Activated CD8-positive, alpha-beta memory T cell treated with anti-CD3 and anti-CD28 coated beads, Interleukin-2, amount 10 ng/mL, durations not matched to agents 7 days and 5 days (primary cell): ENCODE measurements around the gene PLTP. TPM values are rescaled to one million over a fixed set of nuclear protein-coding genes. Genes with fewer than 3 reads are reported as not detected.

Source experiments
- ATAC-seq: fragments of 150-1000 bp; cut with Tn5 transposase; one replicate; pipeline ENCODE4 v1.10.0; 2021; ENCODE audit warnings: moderate library complexity
- CTCF ChIA-PET: fragments of 350-600 bp; sonication (Branson Sonifier 250); formaldehyde crosslinking; loops from one replicate; lab custom pipeline; 2021; ENCODE audit warnings: antibody characterized with exemption; lab: Charles Lee
- DNase-seq: peaks from one replicate; pipeline ENCODE4 v3.0.0-alpha.2; 2020
- H3K27ac Mint-ChIP-seq: one replicate; pipeline ENCODE4 v1.8.0; 2021; ENCODE audit warnings: mild to moderate bottlenecking, mixed read lengths
- H3K27me3 Mint-ChIP-seq: one replicate; pipeline ENCODE4 v1.8.0; 2021; ENCODE audit warnings: mixed read lengths
- H3K36me3 Mint-ChIP-seq: one replicate; pipeline ENCODE4 v1.8.0; 2021; ENCODE audit warnings: mild to moderate bottlenecking, mixed read lengths
- H3K4me1 Mint-ChIP-seq: one replicate; pipeline ENCODE4 v1.8.0; 2021; ENCODE audit warnings: mixed read lengths
- H3K4me3 Mint-ChIP-seq: one replicate; pipeline ENCODE4 v1.8.0; 2021; ENCODE audit warnings: mild to moderate bottlenecking, moderate library complexity, mixed read lengths
- H3K9me3 Mint-ChIP-seq: one replicate; pipeline ENCODE4 v1.8.0; 2022; ENCODE audit warnings: low read depth, mixed read lengths
- total RNA-seq, 2 experiments: library from RNA; stranded (reverse); gene quantifications; one replicate each; pipeline ENCODE4 v1.2.3, GENCODE V29; 2021

PLTP gene
- total RNA-seq, 2 experiments from 2014 or later, result 3.2 to 3.3 TPM

DNA sequence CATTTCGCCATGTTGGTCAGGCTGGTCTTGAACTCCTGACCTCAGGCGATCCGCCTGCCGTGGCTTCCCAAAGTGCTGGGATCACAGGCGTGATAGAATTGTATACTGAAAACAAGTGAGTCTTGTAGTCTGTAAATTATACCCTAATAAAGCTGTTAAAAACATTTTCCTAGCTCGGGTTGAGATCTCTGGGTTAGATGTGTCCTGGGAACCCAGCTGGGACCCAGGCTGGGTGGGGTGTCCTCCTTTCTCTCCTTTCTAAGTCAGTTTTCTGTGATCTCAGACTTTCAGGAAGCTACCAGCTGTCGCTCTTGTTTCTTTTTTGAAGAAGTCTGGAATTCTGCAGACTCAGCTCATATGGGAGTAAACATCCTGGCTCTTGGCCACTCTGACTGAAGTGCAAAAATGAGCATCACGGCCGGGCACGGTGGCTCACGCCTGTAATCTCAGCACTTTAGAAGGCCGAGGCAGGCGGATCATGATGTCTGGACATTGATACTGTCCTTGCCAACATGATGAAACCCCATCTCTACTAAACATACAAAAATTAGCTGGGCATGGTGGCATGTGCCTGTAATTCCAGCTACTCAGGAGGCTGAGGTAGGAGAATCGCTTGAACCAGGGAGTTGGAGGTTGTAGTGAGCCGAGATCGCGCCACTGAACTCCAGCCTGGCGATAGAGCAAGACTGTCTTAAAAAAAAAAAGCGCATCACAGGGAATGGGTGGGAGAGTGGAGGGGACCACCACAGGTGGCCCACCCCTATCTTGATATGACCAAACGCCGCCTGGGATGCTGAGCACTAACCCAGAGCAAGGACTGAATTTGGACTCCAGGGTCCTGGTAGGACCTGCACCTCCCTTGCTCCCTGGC lies 12.7 kb upstream of the PLTP start:
- Mint-ChIP-seq H3K9me3 (no peaks in the 10 kb centered on the region), H3K4me3 (no peak overlapping the region), H3K27me3 (peaks cover 20% of the 10 kb centered on the region), H3K27ac (no peak overlapping the region), H3K36me3 (no peaks in the 10 kb centered on the region), H3K4me1 (no peaks in the 10 kb centered on the region)
- CTCF ChIA-PET, result interaction anchor here (0.9 to 1.0 kb wide), 2 partner anchors 8 to 11 kb away, joined by 3 read pairs; no protein-coding TSS in a partner anchor
- no peak for DNase-seq
- ATAC-seq, result no peak

- Mint-ChIP-seq H3K36me3 (no peaks in the 10 kb centered on the region), H3K27me3 (peaks cover 20% of the 10 kb centered on the region), H3K4me3 (no peak overlapping the region), H3K27ac (no peak overlapping the region), H3K9me3 (no peaks in the 10 kb centered on the region), H3K4me1 (no peaks in the 10 kb centered on the region)
- ATAC-seq, result no peak
- CTCF ChIA-PET, result interaction anchor here (1.0 to 1.6 kb wide), 2 partner anchors 29 to 123 kb away, joined by 3 read pairs; no protein-coding TSS in a partner anchor
- DNase-seq, result no peak
Measured at GRCh38 chr20:45921337-45922189, 9.6 kb upstream of the PLTP start.

- H3K36me3 Mint-ChIP-seq, result no peaks in the 10 kb centered on the region
- H3K4me1 Mint-ChIP-seq, result no peaks in the 10 kb centered on the region
- DNase-seq (no peak), ATAC-seq (no peak)
- H3K27me3 Mint-ChIP-seq, result peaks cover 25% of the 10 kb centered on the region
- no peaks in the 10 kb centered on the region for H3K9me3 Mint-ChIP-seq
- CTCF ChIA-PET, result interaction anchor here (1.1 to 1.7 kb wide), 3 partner anchors 13 to 122 kb away, joined by 3 to 4 read pairs (median 3); no protein-coding TSS in a partner anchor
- H3K4me3 Mint-ChIP-seq, result no peak overlapping the region
- H3K27ac Mint-ChIP-seq, result no peak overlapping the region
Measured at GRCh38 chr20:45920462-45921336, 8.7 kb upstream of the PLTP start.

DNA sequence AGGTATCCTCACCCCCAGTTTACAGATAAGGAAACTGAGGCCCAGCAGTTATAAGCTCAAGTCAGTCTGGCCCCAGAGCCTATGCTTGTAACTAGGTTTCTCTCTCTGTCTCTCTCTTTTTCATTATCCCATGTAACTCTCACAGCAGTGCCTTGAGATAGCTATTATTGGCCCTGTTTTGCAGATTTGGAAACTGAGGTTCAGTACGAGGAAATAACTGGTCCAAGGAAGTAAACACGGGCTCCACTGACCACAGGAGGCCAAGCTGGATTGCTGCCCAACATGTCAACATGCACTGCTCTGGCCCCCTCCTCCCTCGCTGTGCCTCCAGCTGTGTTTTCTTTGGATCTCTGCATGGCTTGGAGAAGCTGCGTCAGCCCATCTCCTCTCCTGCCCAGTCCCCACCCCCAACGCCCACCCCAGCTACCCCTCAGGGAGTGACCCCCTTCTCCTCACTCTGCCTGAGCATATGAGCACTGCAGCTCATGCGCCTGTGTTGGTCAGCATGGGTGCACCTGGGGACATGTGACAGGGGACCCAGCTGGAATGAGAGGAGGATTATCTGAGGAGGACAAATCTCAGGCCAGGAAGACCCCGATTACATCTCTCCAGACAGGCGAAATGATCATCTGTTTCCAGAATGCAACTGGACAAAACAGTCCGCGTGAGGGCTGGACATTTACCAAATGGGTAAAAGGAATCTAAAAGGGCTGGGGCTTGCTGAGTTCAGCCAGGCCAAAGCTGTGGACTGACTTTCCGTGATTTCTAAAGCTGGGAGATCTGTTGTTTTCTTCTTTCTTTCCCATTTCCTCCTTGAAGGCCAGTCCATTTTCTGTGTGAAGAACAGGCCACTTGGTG lies 7.8 kb upstream of the PLTP start:
- H3K4me3 Mint-ChIP-seq, result no peak overlapping the region
- CTCF ChIA-PET, result interaction anchor here (0.8 to 1.7 kb wide), 5 partner anchors 14 to 120 kb away, joined by 3 to 4 read pairs (median 3); no protein-coding TSS in a partner anchor
- no peak for DNase-seq
- no peak for ATAC-seq
- peaks cover 28% of the 10 kb centered on the region for H3K27me3 Mint-ChIP-seq
- H3K9me3 Mint-ChIP-seq, result no peaks in the 10 kb centered on the region
- H3K27ac Mint-ChIP-seq, result no peak overlapping the region
- H3K4me1 Mint-ChIP-seq, result no peaks in the 10 kb centered on the region
- H3K36me3 Mint-ChIP-seq, result no peaks in the 10 kb centered on the region

DNA sequence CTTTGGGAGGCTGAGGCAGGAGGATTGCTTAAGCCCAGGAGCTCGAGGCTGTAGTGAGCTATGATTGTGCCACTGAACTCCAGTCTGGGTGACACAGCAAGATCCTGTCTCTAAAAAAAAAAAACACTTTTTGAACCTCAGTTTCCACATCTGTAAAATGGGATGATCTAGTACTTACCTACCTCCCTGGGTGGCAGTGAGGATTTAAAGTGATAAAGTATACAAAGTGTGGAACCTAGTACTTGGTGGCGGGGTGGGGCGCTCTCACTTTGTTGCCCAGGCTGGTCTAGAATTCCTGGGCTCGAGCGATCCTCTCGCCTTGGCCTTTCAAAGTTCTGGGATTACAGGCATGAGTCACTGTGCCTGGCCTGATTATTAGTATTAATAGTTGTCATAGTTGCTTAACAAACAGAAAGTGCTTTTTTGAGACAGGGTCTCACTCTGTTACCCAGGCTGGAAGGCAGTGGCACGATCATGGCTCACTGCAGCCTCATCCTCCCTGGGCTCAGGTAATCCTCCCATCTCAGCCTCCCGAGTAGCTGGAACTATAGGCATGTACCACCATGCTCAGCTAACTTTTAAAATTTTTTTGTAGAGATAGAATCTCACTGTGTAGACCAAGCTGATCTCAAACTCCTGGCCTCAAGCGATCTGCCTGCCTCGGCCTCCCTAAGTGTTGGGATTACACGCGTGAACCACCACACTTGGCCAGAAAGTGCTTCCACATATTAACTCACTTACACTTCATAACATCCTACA lies 7.0 kb upstream of the PLTP start:
- Mint-ChIP-seq H3K27ac (no peak overlapping the region), H3K4me3 (no peak overlapping the region), H3K27me3 (peaks cover 30% of the 10 kb centered on the region), H3K9me3 (no peaks in the 10 kb centered on the region), H3K36me3 (no peaks in the 10 kb centered on the region), H3K4me1 (peaks cover 3% of the 10 kb centered on the region)
- ATAC-seq (no peak), DNase-seq (no peak)
- CTCF ChIA-PET, result interaction anchor here (0.8 to 1.7 kb wide), 4 partner anchors 15 to 119 kb away, joined by 3 to 4 read pairs (median 4); no protein-coding TSS in a partner anchor

DNA sequence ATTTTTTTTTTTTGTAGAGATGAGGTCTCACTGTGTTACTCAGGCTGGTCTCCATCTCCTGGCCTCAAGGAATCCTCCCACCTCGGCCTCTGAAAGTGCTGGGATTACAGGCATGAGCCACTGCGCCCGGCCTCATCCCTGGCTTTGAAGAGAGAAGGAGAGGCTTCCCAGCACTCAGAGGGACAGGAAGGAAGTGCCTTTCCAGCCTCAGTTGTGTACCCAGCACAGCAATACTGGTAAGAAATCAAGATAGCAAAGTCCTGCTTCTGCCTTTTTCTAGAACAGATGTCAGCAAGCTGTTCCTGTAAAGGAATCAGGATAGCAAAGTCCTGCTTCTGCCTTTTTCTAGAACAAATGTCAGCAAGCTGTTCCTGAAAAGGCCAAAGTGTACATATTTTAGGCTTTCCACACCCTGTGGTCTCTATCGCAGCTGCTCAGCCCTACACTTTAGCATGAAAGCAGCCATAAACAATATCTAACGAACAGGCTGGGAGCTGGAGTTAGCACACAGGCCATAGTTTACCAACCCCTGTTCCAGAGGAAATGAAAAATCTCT lies 6.3 kb upstream of the PLTP start:
- Mint-ChIP-seq H3K27ac (no peak overlapping the region), H3K9me3 (no peaks in the 10 kb centered on the region), H3K4me1 (peaks cover 3% of the 10 kb centered on the region), H3K4me3 (no peak overlapping the region), H3K36me3 (no peaks in the 10 kb centered on the region), H3K27me3 (peaks cover 30% of the 10 kb centered on the region)
- CTCF ChIA-PET, result interaction anchor here (1.4 kb wide), 1 partner anchor 16 kb away, joined by 4 read pairs; no protein-coding TSS in a partner anchor
- DNase-seq (no peak), ATAC-seq (no peak)

- H3K9me3 Mint-ChIP-seq, result no peaks in the 10 kb centered on the region
- H3K4me3 Mint-ChIP-seq, result no peak overlapping the region
- no peak overlapping the region for H3K27ac Mint-ChIP-seq
- CTCF ChIA-PET, result no interaction called here
- H3K36me3 Mint-ChIP-seq, result no peaks in the 10 kb centered on the region
- ATAC-seq (no peak), DNase-seq (no peak)
- H3K4me1 Mint-ChIP-seq, result peaks cover 3% of the 10 kb centered on the region
- peaks cover 30% of the 10 kb centered on the region for H3K27me3 Mint-ChIP-seq
Measured at GRCh38 chr20:45917790-45918141, 5.8 kb upstream of the PLTP start.

GRCh38 chr20:45913116-45913515 lies 1.2 kb upstream of the PLTP start:
- no peak for DNase-seq
- H3K9me3 Mint-ChIP-seq, result no peaks in the 10 kb centered on the region
- no peaks in the 10 kb centered on the region for H3K36me3 Mint-ChIP-seq
- no peak for ATAC-seq
- H3K27ac Mint-ChIP-seq, result no peak overlapping the region
- peaks cover 22% of the 10 kb centered on the region for H3K4me1 Mint-ChIP-seq
- CTCF ChIA-PET, result no interaction called here
- H3K4me3 Mint-ChIP-seq, result no peak overlapping the region
- H3K27me3 Mint-ChIP-seq, result peaks cover 20% of the 10 kb centered on the region

DNA sequence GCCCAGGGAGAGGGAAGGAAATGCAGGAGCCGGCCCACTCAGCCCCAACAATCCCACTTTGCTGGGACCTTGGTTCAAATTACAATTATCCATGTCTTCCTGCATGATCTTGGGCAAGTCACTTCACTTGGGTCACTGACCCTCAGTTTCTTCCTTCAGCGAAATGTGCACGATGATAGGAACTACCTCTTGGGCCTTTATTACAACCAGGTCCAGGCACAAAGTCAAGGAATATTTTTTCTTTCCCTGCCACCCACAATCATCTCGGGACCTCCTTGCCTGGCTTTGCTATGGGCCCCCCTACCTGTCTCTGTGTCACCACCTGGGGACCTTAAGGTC lies 358 bp upstream of the PLTP start:
- Mint-ChIP-seq H3K27me3 (peaks cover 20% of the 10 kb centered on the region), H3K4me3 (no peak overlapping the region), H3K27ac (no peak overlapping the region), H3K36me3 (no peaks in the 10 kb centered on the region), H3K9me3 (no peaks in the 10 kb centered on the region), H3K4me1 (peaks cover 22% of the 10 kb centered on the region)
- DNase-seq, result no peak
- CTCF ChIA-PET, result interaction anchor here (0.9 kb wide), 1 partner anchor 57 kb away, joined by 3 read pairs; no protein-coding TSS in a partner anchor
- ATAC-seq, result no peak

- H3K36me3 Mint-ChIP-seq, result no peaks in the 10 kb centered on the region
- H3K27ac Mint-ChIP-seq, result peak overlapping the region; percentile 71
- peak overlapping the region; percentile 67 for H3K4me3 Mint-ChIP-seq
- CTCF ChIA-PET, result interaction anchor here (0.7 to 2.5 kb wide), 5 partner anchors 12 to 103 kb away, joined by 3 to 9 read pairs (median 4); partner anchors contain the start of gene ZNF335
- peaks cover 22% of the 10 kb centered on the region for H3K4me1 Mint-ChIP-seq
- peaks cover 15% of the 10 kb centered on the region for H3K27me3 Mint-ChIP-seq
- DNase-seq (peak; percentile 98), ATAC-seq (peak; percentile 96)
- H3K9me3 Mint-ChIP-seq, result no peaks in the 10 kb centered on the region
Measured at GRCh38 chr20:45910670-45911485, 1.1 kb downstream of the PLTP start.
